Activated CD8-positive, alpha-beta T cell treated with anti-CD3 and anti-CD28 coated beads for 36 hours (primary cell): ENCODE results near the gene TSPAN8. TPM values are rescaled to one million over a fixed set of nuclear protein-coding genes. Genes with fewer than 3 reads are reported as not detected.
"Not testable (repeated sequence)": the region's sequence is repeated elsewhere in the genome, so short reads cannot be mapped to it uniquely, and the experiment has no call there.

Experiments
- ATAC-seq: fragments of 200-7000 bp; cut with Tn5 transposase; one replicate; pipeline ENCODE4 v1.10.0; 2021; ENCODE audit warnings: mild to moderate bottlenecking, moderate library complexity
- CTCF ChIA-PET: fragments of 350-600 bp; sonication (Branson Sonifier 250); formaldehyde crosslinking; loops from one replicate; lab custom pipeline; 2021; ENCODE audit warnings: antibody characterized with exemption; lab: Charles Lee
- POLR2A ChIA-PET: fragments of 350-600 bp; sonication (Branson Sonifier 250); formaldehyde crosslinking; loops from one replicate; lab custom pipeline; 2021; ENCODE audit warnings: antibody characterized with exemption; lab: Charles Lee
- DNase-seq: peaks from one replicate; pipeline ENCODE4 v3.0.0-alpha.2; 2020
- H3K27ac Mint-ChIP-seq: one replicate; pipeline ENCODE4 v1.8.0; 2021; ENCODE audit warnings: mild to moderate bottlenecking, mixed read lengths
- H3K27me3 Mint-ChIP-seq: one replicate; pipeline ENCODE4 v1.8.0; 2021; ENCODE audit warnings: mixed read lengths
- H3K36me3 Mint-ChIP-seq: one replicate; pipeline ENCODE4 v1.8.0; 2021; ENCODE audit warnings: low read depth, mixed read lengths
- H3K4me1 Mint-ChIP-seq: one replicate; pipeline ENCODE4 v1.8.0; 2021; ENCODE audit warnings: low read depth, mixed read lengths
- H3K4me3 Mint-ChIP-seq: one replicate; pipeline ENCODE4 v1.8.0; 2021; ENCODE audit warnings: mild to moderate bottlenecking, moderate library complexity, mixed read lengths
- H3K9me3 Mint-ChIP-seq: one replicate; pipeline ENCODE4 v1.8.0; 2021; ENCODE audit warnings: mixed read lengths
- intact Hi-C: fragments of 100-400 bp; cut with micrococcal nuclease; formaldehyde crosslinking; loops from one replicate; pipeline ENCODE4 v1.10.0; 2022
- total RNA-seq, 2 experiments: library from RNA; stranded (reverse); gene quantifications; one replicate each; pipeline ENCODE4 v1.2.3, GENCODE V29; 2021
- TF ChIP-seq, protein P1 (sequence below): fragments of 200-600 bp; IDR thresholded peaks from one replicate; pipeline ENCODE4 v1.8.0; 2022; ENCODE audit warnings: antibody characterized with exemption, mild to moderate bottlenecking

TSPAN8 gene
- total RNA-seq, 2 experiments from 2014 or later = not detected

DNA sequence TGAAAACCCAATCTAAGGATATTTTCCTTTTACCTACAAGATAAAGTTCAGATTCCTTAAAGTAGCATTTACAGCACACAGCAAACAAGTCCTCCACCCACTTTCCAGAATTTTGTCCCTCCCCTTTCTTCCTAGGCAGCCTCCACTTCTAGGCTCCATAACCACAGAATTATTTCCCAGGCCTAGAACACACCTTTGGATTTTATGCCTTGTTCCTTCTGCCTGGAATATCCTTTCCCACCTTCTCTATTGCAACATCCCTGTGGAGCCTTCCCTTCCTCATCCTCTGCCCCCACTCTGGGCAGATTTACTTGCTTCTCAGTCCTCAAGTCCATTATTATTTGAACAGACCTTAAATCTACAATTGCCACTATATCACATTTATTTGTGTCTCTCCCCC, 2.1 kb upstream of the TSPAN8 start:
- H3K9me3 Mint-ChIP-seq = no peaks in the 10 kb centered on the region
- no peak for DNase-seq
- ChIA-PET POLR2A (no interaction called here), CTCF (no interaction called here)
- intact Hi-C loops = no loop called here
- no peaks in the 10 kb centered on the region for H3K4me1 Mint-ChIP-seq
- no peak overlapping the region for H3K27ac Mint-ChIP-seq
- no peak for ATAC-seq
- TF ChIP-seq, protein P1, sequence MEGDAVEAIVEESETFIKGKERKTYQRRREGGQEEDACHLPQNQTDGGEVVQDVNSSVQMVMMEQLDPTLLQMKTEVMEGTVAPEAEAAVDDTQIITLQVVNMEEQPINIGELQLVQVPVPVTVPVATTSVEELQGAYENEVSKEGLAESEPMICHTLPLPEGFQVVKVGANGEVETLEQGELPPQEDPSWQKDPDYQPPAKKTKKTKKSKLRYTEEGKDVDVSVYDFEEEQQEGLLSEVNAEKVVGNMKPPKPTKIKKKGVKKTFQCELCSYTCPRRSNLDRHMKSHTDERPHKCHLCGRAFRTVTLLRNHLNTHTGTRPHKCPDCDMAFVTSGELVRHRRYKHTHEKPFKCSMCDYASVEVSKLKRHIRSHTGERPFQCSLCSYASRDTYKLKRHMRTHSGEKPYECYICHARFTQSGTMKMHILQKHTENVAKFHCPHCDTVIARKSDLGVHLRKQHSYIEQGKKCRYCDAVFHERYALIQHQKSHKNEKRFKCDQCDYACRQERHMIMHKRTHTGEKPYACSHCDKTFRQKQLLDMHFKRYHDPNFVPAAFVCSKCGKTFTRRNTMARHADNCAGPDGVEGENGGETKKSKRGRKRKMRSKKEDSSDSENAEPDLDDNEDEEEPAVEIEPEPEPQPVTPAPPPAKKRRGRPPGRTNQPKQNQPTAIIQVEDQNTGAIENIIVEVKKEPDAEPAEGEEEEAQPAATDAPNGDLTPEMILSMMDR = no peak
- no peak overlapping the region for H3K4me3 Mint-ChIP-seq
- H3K27me3 Mint-ChIP-seq = no peaks in the 10 kb centered on the region
- H3K36me3 Mint-ChIP-seq = no peaks in the 10 kb centered on the region

GRCh38 chr12:71159264-71159663, 1.5 kb upstream of the TSPAN8 start:
- intact Hi-C loops = no loop called here
- CTCF ChIA-PET = no interaction called here

GRCh38 chr12:71158361-71158882, 623 bp upstream of the TSPAN8 start:
- Mint-ChIP-seq H3K27me3 (no peaks in the 10 kb centered on the region), H3K27ac (no peak overlapping the region), H3K36me3 (no peaks in the 10 kb centered on the region), H3K9me3 (no peaks in the 10 kb centered on the region), H3K4me3 (no peak overlapping the region), H3K4me1 (no peaks in the 10 kb centered on the region)
- TF ChIP-seq, protein P1 = no peak
- DNase-seq (no peak), ATAC-seq (no peak)
- ChIA-PET POLR2A (no interaction called here), CTCF (no interaction called here)
- intact Hi-C loops = no loop called here

More at GRCh38 chr12:71159264-71159663, 1.5 kb upstream of the TSPAN8 start:
- H3K4me3 Mint-ChIP-seq = no peak overlapping the region
- H3K27me3 Mint-ChIP-seq = no peaks in the 10 kb centered on the region
- no peak overlapping the region for H3K27ac Mint-ChIP-seq
- no peaks in the 10 kb centered on the region for H3K4me1 Mint-ChIP-seq
- POLR2A ChIA-PET = no interaction called here
- TF ChIP-seq, protein P1 = no peak
- H3K36me3 Mint-ChIP-seq = no peaks in the 10 kb centered on the region
- no peaks in the 10 kb centered on the region for H3K9me3 Mint-ChIP-seq
- DNase-seq (no peak), ATAC-seq (no peak)

GRCh38 chr12:71155225-71155624, 2.6 kb downstream of the TSPAN8 start:
- DNase-seq (no peak), ATAC-seq (no peak)
- intact Hi-C loops = no loop called here
- Mint-ChIP-seq H3K9me3 (no peaks in the 10 kb centered on the region), H3K4me1 (no peaks in the 10 kb centered on the region), H3K36me3 (no peaks in the 10 kb centered on the region), H3K27ac (no peak overlapping the region), H3K4me3 (no peak overlapping the region), H3K27me3 (no peaks in the 10 kb centered on the region)
- TF ChIP-seq, protein P1 = no peak
- ChIA-PET CTCF (no interaction called here), POLR2A (no interaction called here)

DNA sequence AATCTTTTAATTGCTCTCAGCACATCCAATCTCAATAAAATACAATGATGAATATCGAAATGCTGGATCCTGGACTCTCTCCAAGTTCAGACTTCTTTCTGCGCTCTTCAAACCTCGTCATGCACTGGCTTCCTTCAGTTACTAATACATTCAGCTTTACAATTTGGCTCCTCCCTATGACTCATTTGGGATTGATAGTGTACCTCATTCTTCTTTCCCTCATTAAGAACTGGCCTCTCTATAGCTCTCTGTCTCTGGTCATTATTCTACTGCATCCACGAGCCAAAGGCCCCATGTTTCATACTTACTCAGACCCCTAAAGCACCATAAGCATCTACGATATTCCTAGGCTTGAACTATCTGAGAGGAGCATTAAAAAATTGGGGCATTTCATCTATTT, 4.9 kb downstream of the TSPAN8 start:
- Mint-ChIP-seq H3K4me1 (no peaks in the 10 kb centered on the region), H3K27ac (no peak overlapping the region), H3K36me3 (no peaks in the 10 kb centered on the region), H3K9me3 (no peaks in the 10 kb centered on the region), H3K27me3 (no peaks in the 10 kb centered on the region), H3K4me3 (no peak overlapping the region)
- TF ChIP-seq, protein P1 = no peak
- ATAC-seq (no peak), DNase-seq (no peak)
- POLR2A ChIA-PET = no interaction called here
- intact Hi-C loops = no loop called here
- CTCF ChIA-PET = no interaction called here

- CTCF ChIA-PET, H3K27me3 Mint-ChIP-seq, H3K36me3 Mint-ChIP-seq, ATAC-seq, DNase-seq, intact Hi-C loops, POLR2A ChIA-PET, H3K27ac Mint-ChIP-seq, H3K4me1 Mint-ChIP-seq, H3K9me3 Mint-ChIP-seq, H3K4me3 Mint-ChIP-seq: not testable (repeated sequence)
Observed at GRCh38 chr12:71150041-71150440, 7.8 kb downstream of the TSPAN8 start.
